ENCODE data around the gene IRF2.

Gene IRF2

DNA sequence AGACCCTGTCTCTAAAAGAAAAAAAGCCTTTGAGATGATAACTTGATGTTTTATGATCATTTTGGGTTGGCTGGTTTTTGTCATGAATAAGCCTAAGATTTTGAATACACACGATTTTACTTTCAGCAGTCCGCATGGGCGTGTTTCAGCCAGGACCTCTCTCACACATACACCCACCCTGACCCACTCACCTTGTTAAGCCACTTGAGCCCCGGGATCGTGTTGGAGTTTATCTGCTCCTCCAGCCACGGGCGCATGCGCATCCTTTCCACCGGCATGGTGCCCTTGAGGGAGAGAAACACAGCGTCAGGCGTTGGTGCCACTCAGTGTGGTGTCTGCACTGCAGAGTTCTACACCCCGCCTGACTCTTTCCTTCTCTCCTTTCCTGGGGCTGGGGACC, 45.6 kb downstream of the IRF2 start:
- no peak for DNase-seq

DNA sequence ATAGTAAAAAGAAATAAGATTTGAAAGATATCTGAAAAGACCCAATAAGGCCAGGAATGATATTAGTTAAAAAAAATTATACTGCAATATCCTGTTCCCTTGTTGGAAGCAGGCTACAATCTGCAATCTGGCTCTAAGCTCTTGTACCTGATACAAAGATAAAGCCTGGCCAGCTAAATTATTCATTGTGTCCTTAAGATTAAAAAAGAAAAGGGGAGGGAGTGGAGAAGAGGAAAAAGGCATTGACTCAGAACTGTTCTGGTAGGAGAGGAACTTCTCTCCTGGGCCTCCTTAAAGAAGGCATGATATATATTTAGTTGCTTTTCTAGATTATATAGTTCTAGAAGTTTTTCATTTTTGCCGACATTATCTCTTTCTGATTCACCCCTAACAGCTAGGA, 46.7 kb downstream of the IRF2 start:
- no peak for DNase-seq

DNA sequence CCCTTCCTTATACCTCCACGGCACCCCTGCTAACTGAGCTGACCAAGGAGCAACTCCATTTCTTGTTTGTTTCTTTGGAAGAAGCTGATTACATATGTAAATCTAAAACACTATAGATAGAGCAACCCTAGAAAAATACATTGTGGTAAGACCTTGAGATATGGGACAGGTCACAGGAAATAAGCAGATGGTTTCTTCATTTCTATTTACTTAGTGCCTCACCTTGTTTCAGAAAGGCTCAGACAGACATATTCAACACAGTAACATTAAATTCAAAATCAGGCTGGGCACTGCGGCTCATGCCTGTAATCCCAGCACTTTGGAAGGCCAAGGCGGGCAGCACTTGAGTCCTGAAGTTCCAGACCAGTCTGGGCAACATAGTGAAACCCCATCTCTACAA, 47.3 kb downstream of the IRF2 start:
- no peak for DNase-seq

DNA sequence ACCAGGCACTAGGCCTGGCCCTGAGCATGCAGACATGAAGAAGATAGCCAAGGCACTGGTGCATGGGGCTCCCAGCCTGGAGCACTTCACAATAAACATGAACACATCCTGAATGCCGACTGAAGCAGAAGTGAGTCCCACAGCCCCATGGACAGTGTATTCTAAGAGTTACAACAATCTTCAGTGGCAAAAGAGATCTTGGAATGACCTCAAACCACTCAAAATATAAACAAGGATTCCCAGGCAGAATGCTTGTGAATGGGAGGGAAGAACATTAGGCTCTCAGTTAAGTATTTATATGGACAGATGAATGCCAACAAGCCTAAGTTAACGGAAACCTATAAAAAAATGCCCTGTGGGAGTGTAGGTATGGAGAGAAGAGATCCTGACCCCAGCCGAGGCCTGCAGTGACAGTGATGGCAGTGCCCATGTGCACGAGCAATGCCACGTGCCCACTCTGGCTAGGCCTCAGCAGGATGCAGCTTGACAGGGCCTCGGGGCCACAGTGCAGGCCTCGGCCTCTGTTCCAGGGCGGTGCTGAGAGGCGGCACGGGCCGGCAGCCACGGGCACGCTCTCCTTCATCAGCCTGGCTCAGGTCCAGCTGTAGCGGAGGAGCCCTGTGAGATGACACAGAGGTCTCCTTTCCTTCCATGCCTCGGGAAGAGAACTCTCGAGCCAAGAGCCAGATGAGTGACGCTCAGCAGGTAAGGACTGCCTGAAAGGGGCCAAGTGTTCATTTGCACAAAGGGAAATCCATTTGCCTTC, 49.2 kb downstream of the IRF2 start:
- DNase-seq, result no peak

DNA sequence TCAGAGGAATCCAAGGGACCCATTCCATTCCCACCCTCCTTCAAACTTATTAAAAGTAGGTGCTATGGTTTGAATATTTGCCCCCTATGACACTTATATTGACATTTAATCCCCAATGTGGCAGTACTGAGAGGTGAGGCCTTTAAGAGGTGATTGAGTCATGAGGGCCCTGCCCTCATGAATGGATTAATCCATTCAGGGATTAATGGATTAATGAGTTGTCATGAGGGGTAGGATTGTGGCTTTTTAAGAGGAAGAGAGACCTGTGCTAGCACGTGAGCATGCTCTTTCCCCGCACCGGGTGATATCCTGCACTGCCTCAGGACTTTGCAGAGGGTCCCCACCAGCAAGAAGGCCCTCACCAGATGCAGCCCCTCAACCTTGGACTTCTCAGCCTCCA, 50.1 kb downstream of the IRF2 start:
- DNase-seq, result no peak

DNA sequence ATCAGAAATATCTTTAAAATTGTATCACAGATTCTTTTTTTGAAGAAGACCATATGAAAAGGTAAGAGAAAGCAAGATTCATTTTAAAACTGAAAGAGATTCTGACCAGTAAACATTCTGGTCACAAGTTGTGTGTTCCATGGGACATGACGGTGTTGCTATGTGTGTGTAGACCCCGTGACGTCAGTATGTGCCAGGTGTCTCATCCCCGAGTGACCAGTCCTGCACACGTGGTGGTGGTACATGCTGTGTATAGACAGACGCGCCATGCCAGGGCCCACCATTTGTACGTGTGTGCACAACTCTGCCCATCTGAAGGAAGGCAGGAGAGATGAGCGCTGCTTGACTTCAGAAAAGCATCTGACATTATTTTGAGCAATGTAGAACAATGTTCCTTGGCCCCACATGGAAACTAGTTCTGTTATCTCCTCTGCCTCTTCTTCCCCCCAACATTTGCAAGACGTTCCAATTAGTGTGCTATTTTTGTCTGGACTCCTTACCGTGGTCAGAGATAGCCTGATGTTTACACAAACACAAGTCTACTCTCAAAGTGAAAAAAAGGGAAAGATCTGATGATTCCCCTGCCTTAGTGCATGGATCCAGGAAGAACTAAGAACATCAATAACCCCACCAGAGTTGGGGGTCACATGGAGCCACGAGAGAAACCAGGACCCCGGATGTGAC, 51.2 kb downstream of the IRF2 start:
- DNase-seq, result no peak

DNA sequence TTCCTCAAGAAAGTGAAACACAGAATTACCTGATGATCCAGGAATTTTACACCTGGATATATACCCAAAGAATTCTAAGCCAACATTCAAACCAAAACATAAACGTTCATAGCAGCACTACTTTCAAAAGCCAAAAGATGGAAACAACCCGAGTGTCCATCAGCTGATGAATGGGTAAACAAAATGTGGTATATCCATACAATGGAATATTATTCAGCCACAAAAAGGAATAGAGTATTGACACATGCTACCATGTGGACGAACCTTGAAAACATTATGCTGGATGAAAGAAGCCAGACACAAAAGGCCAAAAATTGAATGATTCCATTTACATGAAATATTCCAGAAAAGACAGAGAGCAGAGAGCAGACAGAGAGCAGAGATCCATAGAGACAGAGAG, 52.0 kb downstream of the IRF2 start:
- no peak for DNase-seq

DNA sequence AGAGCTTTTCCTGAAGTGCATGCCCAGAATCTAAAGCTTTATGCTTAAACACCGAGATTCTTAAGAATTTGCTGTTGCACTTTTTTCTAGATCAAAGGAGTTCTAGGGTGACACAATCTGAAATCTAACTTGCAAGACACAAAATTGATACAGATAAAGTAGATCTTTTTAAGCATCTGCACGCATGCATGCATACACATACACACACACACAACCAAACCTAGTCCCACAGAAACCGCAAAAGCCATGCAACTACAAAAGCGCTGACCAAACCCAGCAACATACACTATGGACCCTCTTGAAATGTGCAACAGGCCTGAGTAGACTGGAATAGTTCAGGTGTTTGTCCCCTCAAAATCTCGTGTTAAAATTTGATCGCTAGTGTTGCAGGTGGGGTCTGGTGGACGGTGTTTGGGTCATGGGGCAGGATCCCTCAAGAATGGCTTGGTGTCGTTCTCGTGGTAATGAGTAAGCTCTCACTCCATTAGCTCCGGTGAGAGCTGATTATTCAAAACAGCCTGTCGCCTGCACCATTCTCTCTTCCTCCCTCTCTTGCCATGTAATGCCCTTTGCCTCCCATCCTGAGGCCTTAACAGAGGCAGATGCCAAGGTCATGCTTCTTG, 52.7 kb downstream of the IRF2 start:
- no peak for DNase-seq

- DNase-seq, result no peak
Measured at GRCh38 chr4:184420881-184421416, 53.4 kb downstream of the IRF2 start.

- DNase-seq, result no peak
Measured at GRCh38 chr4:184420402-184420801, 53.9 kb downstream of the IRF2 start.

- no peak for DNase-seq
Measured at GRCh38 chr4:184419976-184420375, 54.4 kb downstream of the IRF2 start.

GRCh38 chr4:184417802-184418511, 56.4 kb downstream of the IRF2 start:
- DNase-seq, result no peak

- no peak for DNase-seq
Measured at GRCh38 chr4:184416913-184417734, 57.2 kb downstream of the IRF2 start.

- no peak for DNase-seq
Measured at GRCh38 chr4:184415071-184415470, 59.3 kb downstream of the IRF2 start.

- DNase-seq, result no peak
Measured at GRCh38 chr4:184413261-184414046, 60.9 kb downstream of the IRF2 start.

DNA sequence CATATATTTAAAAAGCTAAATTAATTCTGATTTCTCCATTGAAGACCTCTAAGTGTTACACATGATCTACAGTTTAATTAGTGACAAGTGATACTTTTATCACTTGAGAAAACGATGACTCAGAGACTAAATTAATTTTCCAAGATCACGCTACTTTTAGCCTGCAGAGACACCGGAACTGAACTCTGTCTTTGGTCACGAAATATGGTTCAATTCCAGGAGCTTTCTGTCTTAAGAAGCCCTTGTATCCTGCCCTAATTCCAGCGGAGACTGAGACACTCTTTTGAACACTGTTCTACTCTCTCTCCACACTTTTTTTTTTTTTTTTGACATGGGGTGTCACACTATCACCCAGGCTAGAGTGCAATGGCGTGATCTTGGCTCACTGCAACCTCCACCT, 63.6 kb downstream of the IRF2 start:
- no peak for DNase-seq

DNA sequence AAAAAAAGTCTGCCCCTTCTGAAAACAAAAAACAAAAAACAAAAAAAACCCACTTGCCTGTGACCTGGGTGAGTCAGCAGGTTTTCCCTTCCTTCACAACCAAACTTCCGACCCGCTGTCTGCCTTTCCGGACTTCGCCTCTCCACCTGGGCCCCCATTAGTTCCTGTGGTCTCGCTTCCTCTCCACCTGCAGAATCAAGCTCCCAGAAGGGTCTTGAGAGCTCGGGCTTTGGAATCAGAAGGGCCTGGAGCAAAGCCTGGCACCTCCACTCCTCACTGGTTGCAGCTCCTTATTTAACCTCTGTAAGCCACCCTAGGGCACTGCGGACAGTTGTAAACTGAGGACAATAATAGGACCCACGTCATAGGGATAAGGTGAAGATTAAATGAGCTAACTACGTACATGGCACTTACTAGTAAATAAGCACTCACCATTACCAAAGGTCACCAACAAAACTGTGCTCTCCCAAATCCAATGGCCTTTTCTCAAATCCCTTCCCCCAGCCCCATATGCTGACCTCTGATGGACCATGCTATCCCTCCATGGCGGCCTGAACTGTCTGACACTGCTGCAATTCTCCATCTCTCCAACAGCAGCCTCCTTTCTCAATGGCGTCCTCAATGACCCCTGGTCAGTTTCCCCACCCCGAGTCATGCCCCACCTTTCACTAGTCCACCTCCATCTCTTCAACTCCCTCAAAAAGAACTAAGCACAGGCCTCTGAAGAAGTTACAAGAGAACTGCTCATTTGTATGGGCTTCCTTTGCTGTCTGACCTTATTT, 64.2 kb downstream of the IRF2 start:
- no peak for DNase-seq

DNA sequence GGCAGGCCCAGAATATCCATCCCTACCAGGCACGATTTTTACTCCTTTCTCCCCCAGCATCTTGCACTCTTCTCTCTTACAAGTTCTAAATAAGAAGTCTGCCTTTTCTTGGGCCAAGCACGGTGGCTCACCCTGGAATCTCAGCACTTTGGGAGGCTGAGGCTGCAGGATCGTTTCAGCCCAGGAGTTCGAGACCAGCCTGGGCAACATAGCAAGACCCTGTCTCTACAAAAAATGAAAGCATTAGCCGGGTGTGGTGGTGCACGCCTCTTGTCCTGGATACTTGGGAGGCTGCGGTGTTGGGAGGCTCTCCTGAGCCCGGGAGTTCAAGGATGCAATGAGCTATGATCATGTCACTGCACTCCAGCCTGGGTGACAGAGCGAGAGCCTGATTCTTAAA, 64.8 kb downstream of the IRF2 start:
- no peak for DNase-seq

GRCh38 chr4:184408684-184409081, 65.7 kb downstream of the IRF2 start:
- DNase-seq, result no peak

- DNase-seq, result no peak
Measured at GRCh38 chr4:184408021-184408683, 66.2 kb downstream of the IRF2 start.

Data from NCI-H2107 (cell line).